GM21381 (cell line): Measurements from ENCODE around the gene SLCO4A1.

Source experiments
- ATAC-seq: cut with Tn5 transposase; IDR thresholded peaks from one replicate; pipeline ENCODE4 v1.9.1; 2021; ENCODE audit warnings: mild to moderate bottlenecking, moderate library complexity; ENCODE audit not compliant: unreplicated experiment

The SLCO4A1 gene

DNA sequence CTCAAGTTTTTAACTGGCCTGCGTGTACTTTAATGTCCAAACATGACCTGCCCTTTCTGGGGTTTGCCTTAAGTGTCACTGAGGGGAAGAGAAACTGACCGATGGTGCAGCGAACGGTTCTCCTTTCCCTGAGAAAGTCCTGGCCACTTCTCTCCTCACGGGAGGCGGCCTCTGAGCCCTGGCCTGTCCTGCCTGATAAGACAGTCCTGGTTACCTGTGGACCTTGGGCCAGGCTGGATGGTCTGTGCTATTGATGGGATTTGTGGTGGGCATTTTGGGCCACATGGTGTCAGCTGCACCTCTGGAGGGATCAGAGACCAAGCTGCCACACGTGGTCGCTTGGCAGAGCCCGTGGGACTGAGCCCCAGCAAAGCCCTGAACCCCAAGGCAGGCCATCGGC lies 54.7 kb downstream of the SLCO4A1 start:
- ATAC-seq = no peak

DNA sequence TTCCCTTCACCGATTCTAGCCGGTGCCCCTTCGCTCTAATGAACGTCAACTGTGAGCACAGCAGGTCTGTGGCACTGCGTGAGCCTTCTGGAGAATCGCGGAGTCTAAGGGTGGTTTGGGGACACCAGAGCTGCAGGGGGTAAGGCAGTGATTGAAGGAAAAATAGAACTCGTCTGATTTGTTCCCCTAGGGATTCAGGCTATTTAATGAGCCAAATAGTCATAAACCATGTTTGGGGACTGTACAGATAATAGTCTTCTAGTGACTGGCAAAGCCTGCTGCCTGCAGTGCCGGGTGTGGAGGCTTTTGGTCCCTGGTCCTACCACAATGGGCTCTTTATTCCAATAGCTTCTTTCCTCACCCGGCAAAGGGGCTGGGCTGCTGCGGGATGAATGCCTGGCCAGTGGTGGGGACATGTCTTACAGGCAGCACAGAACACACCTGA lies 55.2 kb downstream of the SLCO4A1 start:
- no peak for ATAC-seq

DNA sequence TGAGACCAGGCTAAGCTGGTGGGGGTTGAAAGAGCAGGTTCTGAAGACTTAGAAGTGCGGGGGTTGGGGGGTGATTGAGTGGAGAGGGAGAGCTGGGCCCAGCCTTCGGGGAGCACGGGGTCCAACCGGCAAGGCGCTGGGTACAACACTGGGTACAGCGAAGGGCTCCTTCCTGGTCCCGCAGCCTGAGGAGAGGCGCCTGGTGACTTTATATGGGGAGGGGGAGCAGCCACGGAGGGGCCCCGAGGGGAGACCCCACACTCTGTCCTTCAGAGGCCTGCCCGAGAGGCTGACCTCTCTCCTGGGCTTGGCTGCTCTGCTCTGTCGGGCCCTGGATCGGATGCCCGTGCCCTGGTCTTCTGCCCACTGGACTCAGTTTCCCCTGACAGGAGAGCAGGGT lies 55.9 kb downstream of the SLCO4A1 start:
- ATAC-seq = no peak

DNA sequence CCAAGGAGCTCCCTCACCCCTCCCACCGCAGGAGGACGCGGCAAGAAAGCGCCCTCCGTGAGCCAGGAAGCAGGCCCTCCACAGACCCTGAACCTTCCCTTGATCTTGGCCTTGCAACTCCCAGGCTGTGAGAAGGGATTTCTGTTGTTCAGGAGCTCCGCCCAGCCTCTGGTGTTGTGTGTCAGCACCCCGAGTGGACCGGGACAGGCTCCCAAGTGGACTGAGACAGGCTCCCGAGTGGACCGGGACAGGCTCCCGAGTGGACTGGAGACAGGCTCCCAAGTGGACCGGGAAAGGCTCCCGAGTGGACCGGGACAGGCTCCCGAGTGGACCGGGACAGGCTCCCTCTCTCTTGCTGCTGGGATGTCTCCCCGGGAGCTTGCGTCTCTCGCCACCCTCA lies 57.0 kb downstream of the SLCO4A1 start:
- no peak for ATAC-seq

DNA sequence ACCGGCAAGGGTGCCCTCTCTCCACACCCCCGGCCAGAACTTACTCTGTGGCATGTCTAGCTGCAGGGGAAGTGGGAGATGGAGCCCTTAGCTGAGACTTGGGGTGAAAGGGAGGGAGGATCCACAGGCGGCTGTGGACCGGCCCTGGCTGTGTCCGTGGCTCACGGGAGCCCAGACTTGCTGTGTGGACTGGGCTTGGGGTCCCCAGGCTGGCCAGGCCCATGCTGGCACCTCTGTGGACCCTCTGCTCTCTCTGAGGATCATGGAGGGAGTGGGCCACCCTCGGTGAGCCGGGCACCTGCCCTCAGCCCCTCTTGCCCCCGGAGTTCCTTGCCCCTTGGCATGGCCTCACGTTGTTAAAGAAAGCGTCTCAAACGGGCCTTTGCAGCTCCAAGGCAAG lies 57.4 kb downstream of the SLCO4A1 start:
- no peak for ATAC-seq

DNA sequence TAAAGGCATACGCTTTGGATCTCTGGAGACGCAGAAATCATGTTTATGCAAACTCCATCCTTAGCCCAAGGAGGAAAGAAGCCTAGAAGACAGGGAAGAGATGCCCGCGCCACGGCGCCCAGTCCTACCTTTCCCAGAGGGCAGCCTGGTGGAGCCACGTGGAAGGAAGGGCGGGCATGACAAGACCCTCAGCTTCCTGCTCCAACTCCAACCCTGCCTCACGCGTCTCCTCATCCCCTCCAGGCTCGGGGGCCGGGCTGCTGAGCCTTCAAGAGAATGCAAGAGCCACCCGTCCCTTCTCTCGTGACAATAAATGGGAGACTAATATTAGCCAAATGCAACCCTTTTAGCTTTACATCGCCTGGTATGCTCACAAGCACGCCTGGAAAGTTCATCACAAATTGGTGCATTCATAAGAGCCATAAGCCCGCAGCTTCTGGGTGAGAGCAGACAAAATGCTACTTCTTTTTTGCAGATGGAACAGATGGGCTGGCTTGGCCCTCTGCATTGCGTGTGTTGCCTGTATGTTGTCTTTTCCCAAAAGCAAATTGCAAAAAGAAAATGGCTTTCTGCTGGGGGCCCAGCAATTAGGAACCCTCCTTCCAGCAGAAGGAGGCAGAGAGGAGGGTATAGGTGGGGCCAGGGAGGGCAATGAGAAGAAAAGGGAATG lies 58.1 kb downstream of the SLCO4A1 start:
- ATAC-seq = no peak

DNA sequence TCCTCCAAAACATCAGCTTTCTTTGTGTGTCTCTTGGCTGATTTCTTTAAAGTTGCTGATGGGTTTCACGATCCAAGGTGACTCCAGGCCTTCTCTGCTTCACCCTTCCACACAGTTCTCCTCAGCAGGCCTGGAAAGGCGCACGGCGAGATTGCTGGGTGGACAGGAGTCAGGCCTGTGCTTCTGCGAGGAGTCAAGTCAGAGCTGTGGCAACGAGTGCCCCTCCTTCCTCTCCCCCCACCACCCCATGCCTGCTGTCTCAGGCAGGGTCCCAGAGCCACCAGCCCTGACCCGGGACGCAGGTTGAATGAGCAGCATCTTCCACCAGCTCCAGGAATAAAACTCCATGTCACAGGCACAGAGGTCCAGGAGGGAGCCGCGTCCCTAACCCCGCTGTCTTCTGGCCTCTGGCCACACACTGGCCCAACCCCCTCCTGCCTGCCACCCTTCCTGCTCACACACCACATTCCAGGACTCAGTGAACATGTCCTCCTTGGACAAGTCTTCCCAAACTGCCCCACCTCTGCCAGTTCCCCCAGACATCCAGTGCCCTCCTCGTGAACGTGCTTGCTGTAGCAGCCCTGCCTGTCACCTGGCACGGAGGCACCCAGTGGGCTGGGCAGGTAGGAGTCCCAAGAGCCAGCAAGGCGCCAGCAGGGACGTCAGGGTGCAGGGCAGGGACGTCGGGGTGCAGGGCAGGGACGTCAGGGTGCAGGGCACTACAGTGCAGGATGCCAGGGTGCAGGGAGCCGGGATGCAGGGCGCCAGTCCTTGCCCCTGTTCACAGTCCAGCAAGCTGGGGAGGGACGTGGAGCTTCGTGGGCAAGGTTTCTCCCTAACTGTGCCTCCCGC lies 59.1 kb downstream of the SLCO4A1 start:
- ATAC-seq = no peak

DNA sequence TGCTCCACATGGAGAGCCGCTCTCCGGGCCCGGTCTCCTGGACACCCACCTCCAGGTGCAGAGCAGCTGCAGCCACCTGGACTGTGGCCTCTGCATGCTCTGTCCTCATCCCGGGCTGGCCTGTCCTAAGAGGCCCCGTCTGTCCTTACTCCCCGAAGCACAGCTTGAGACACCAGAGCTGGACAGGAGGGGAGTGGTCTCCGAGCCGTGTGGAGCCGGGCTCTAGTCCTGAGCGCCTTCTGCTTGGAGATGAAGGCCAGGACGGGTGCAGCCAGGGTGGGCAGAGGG lies 59.7 kb downstream of the SLCO4A1 start:
- no peak for ATAC-seq

DNA sequence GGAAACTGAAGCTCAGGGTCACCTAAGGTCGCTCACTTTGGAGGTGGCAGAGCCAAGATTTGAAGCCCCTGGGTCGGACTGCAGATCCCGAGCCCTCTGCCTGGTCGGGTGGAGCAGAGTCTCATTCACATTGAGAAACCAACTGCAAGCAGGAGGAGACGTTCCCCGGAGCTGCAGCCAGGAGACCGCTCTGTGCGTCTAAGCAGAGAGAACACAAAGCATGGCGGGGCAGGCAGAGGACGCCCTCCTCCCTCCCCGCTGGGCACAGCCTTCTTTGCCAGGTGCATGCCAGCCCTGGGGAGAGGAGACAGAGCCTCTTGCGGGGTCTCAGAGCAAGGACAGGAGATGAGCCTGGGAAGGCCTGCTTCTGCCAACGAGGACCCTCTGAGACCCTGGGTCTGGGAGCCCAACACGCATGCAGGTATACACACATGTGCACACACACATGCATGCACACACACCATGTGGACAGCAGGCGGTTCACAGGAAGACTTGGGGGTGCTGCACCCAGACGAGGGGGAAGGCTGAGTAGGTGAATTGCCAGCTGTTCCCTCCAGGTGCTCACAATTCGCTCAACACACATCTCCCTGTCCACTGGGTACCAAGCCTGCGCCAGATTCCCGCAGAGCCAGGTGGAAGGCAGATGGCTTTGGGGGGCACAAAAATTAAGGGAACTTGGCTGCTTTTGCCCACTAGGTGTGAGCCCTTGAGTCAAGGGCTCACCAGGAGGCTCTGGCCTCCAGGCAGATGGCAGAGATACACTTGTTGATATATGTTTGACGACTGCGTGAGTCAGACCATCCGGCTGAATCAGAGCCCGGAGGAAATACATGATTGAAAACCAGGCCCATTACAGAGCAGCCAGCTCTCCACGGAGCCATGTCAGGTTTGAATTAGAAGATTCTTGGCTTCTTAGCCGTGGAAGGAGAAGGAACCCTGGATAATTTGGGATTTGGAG lies 60.9 kb downstream of the SLCO4A1 start:
- ATAC-seq = no peak

DNA sequence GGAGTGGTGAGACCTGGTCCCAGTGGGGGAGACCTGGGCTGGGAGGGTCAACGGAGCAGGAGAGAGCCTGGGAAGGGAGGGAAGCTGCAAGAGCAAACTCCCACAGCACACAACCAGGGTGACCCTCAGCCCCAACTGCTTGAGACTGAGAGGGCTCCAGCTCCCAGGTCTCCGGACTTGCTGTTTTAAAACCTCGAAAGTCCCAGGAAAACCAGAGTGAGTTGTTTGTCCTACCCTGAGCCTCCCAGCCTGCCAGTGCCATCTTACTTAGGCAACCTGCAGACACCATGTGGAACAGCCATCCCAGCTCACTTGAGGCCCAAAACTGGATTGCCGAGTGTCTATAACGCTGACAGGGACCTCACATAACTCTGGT lies 61.5 kb downstream of the SLCO4A1 start:
- ATAC-seq = no peak

DNA sequence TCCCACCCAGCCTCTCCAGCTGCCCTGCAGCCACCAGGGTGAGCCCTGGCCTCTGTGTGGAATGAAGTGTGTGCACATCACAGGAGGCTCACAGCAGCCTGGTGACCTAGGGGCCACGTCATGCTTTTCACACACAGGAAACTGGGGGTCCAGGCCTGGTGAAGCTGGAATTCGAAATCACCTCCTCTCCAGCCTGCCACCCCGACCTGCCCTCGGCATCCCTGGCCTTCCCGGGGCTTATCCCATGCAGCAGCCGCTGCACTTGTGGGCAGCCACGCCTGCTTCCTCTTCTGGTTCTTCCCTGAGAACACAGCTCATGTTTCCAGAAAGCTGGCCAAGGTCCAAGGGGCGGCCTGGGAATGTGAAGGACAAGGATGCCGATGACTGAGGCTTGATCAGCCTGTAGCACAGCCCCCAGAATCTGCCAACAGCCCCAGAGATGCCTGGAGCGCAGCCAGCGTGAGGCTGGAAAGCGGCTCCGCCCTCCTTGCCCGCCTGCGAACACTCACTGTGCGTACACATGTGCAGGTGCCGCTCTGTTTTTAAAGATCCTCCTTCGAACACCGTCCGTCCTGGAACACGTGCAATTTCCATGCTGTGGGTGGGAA lies 62.1 kb downstream of the SLCO4A1 start:
- no peak for ATAC-seq

DNA sequence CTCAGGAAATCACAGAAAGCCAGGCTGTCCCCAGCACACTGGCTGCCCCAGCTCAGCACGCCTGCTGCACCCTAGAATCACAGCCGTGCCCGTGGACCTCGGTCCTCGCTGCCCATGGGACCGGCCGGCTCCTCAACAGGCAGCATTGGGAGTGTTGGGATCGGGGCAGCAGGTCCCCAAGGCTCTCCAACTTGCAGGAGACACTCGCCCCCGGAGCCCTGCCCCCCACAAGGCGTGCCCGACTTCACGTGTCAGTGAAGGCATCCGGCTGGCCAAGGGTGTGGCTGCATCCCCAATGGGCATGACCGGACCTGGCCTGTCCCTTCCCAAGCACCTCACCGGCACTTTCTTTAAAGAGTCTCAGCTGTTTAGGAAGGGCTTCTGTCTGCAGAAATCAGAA lies 63.3 kb downstream of the SLCO4A1 start:
- ATAC-seq = no peak

DNA sequence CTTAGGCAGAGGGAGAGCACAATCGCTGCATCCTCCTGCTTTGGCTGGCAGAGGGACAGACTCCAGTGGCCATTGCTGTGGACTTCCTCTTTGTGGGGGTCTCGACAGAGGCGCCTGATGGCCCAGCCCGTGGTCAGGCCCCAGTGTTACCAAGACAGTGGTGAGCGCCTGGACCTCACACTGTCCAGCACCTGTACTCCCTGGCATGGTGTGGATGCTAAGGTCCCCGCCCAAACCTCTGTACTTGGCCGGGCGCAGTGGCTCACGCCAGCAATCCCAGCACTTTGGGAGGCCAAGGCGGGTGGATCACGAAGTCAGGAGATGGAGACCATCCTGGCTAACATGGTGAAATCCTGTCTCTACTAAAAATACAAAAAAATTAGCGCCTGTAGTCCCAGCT lies 64.0 kb downstream of the SLCO4A1 start:
- ATAC-seq = no peak

DNA sequence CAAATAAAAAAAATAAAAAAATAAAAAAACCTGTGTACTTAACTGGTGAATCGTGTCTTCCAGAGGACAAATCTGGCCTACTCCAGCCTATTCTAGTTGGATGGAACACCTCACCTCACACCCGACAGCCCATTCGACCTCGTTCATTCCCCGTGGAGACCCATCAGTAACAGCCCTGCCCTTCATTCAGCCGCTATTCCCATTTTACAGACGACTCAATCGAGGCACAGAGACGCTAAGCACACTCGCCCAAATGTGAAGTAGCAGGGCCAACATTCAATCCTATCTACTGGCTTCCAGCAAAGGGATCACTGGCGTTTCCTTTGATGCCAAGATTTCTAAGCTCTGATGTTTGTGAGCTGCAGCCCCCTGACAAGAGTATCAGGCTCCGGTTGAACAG lies 64.6 kb downstream of the SLCO4A1 start:
- no peak for ATAC-seq

DNA sequence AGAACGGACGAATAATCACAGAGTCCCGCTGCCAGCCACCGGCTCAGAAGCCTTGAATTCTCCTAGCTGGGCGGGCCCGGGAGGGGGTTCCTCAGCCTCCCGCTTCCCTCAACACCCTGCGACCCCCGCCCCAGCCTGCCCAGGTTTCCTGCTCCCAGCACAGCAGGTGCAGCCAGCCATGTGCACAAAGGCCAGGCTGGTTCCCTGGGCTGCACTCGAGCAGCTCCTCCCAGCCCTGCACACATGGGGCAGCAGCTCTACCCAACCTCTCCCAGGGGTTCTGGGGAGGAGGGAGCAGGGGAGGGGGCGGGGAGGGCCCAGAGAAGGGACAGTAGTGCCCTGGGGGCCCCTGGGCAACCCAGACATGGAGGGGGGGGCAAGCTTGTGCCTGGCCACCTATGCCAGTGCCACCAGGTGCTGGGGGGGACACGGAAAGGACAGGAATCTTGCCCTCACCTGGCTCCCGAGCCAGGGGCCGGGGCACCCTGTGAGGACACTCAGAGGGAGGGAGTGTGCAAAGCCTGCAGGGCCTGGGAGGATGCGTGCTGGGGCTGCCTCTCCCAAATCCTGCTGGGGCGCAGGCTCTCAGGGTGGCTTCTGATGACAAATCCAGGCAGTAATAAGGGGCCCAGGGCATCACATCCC lies 65.1 kb downstream of the SLCO4A1 start:
- no peak for ATAC-seq

DNA sequence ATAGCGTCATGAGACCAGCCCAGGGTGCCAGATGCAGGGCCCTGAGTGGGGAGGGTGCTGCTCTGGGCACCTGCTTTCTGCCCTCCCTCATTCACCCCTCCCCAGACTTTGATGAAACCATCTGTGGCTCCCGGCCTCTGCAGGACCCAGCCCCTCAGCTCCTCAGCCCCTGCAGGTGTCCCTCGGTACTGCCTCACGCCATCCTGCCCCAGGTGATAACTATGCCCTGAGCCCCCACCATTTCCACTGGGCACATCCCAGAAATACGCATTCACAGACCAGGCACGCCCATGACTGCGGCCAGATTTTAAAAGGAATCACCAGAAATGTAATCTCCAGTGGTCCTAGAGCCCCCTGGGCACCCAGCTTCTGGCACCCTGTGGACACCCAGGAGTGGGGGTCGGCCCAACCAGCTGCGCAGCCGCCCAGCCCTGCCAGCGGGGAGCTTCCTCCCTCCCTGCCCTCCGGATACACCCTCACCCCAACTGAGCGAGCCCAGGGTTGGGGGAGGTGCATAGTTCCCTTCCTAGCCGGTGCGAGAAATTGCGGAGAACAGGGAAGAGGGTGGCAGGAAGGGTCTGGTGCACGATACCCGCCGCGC lies 65.7 kb downstream of the SLCO4A1 start:
- ATAC-seq = no peak

DNA sequence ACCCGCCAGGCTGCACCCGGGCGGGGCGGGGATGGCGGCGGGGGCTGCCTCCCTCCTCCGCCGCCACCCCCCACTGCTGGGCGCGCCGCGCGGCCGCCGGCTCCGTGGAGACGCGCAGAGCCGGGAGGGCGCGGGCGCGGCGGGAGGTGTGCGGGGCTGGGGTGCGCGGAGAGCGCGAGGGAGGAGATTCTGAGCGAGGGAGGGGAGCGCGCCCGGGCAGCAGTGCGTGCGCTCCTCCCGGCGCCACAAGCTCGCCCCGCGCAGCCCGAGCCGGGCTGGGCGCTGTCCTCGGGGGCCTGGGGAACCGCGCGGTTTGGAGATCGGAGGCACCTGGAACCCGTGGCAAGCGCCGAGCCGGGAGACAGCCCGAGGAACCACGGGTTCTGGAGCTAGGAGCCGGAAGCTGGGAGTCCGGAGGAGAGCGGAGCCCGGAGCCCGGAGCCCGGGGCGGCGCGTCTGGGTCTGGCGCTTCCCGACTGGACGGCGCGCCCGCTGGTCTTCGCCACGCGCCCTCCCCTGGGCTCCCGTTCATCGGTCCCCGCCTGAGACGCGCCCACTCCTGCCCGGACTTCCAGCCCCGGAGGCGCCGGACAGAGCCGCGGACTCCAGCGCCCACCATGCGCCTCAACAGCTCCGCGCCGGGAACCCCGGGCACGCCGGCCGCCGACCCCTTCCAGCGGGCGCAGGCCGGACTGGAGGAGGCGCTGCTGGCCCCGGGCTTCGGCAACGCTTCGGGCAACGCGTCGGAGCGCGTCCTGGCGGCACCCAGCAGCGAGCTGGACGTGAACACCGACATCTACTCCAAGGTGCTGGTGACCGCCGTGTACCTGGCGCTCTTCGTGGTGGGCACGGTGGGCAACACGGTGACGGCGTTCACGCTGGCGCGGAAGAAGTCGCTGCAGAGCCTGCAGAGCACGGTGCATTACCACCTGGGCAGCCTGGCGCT lies 66.6 kb downstream of the SLCO4A1 start, which contains the start of gene NTSR1:
NTSR1 (plus strand) TSS at position 246 of the 946 bp plus-strand sequence; CDS start at position 618, 372 bp downstream.
- no peak for ATAC-seq

DNA sequence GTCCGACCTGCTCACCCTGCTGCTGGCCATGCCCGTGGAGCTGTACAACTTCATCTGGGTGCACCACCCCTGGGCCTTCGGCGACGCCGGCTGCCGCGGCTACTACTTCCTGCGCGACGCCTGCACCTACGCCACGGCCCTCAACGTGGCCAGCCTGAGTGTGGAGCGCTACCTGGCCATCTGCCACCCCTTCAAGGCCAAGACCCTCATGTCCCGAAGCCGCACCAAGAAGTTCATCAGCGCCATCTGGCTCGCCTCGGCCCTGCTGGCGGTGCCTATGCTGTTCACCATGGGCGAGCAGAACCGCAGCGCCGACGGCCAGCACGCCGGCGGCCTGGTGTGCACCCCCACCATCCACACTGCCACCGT lies 67.2 kb downstream of the SLCO4A1 start:
- no peak for ATAC-seq
